Osteoblast (primary cell): ENCODE data around the gene TCERG1L. TPM values are rescaled to one million over a fixed set of nuclear protein-coding genes. Genes with fewer than 3 reads are reported as not detected.
"Not testable (repeated sequence)": the region's sequence is repeated elsewhere in the genome, so short reads cannot be mapped to it uniquely, and the experiment has no call there.

Experiments used
- DNase-seq: peaks from one replicate; pipeline ENCODE4 v3.0.0; 2011; ENCODE audit warnings: low spot score, mixed read lengths; ENCODE audit not compliant: insufficient read length; ENCODE audit errors: missing footprints
- H2AFZ ChIP-seq: 2 replicates; pipeline ENCODE4 v1.6.0; 2011; ENCODE audit warnings: mild to moderate bottlenecking, low read length
- H3K27ac ChIP-seq: 2 replicates; pipeline ENCODE4 v1.5.1; 2011; ENCODE audit warnings: mild to moderate bottlenecking, low read depth, low read length, moderate library complexity
- H3K27me3 ChIP-seq: 2 replicates; pipeline ENCODE4 v1.6.0; 2012; ENCODE audit warnings: mild to moderate bottlenecking, control low read depth, inconsistent platforms, low read length, moderate library complexity; ENCODE audit not compliant: insufficient read depth
- H3K36me3 ChIP-seq: 2 replicates; pipeline ENCODE4 v1.5.1; 2011; ENCODE audit warnings: mild to moderate bottlenecking, low read length, control low read depth, moderate library complexity; ENCODE audit not compliant: insufficient read depth
- H3K4me1 ChIP-seq: 2 replicates; pipeline ENCODE4 v1.5.1; 2011; ENCODE audit warnings: mild to moderate bottlenecking, low read length, control low read depth, moderate library complexity; ENCODE audit not compliant: insufficient read depth
- H3K4me2 ChIP-seq: 2 replicates; pipeline ENCODE4 v1.6.0; 2011; ENCODE audit warnings: mild to moderate bottlenecking, low read length; ENCODE audit not compliant: insufficient read depth
- H3K4me3 ChIP-seq: fragments of 200-600 bp; sonication (generic); 3 replicates; pipeline ENCODE4 v1.5.1; 2012; ENCODE audit warnings: mild to moderate bottlenecking, low read length, inconsistent platforms; ENCODE audit not compliant: insufficient read depth
- H3K79me2 ChIP-seq: 2 replicates; pipeline ENCODE4 v1.6.0; 2012; ENCODE audit warnings: mild to moderate bottlenecking, low read length, control low read depth, inconsistent platforms; ENCODE audit not compliant: insufficient read depth
- H3K9me3 ChIP-seq: 2 replicates; pipeline ENCODE4 v1.5.1; 2011; ENCODE audit warnings: low read depth, low read length, control low read depth
- H4K20me1 ChIP-seq: 2 replicates; pipeline ENCODE4 v1.6.0; 2012; ENCODE audit warnings: mild to moderate bottlenecking, low read length, control low read depth; ENCODE audit not compliant: insufficient read depth
- total RNA-seq: library from RNA; depleted of rRNA; stranded (reverse); fragments of >200 nt; gene quantifications from 2 replicates; pipeline ENCODE4 v1.2.3, GENCODE V29; 2012
- TF ChIP-seq, protein P1 (sequence below): IDR thresholded peaks from 2 replicates; pipeline ENCODE4 v1.5.1; 2011; ENCODE audit warnings: mild to moderate bottlenecking, low read depth, low read length, moderate library complexity; ENCODE audit errors: extremely low read depth

Gene TCERG1L
- total RNA-seq, 1 donor = under 0.01 TPM

DNA sequence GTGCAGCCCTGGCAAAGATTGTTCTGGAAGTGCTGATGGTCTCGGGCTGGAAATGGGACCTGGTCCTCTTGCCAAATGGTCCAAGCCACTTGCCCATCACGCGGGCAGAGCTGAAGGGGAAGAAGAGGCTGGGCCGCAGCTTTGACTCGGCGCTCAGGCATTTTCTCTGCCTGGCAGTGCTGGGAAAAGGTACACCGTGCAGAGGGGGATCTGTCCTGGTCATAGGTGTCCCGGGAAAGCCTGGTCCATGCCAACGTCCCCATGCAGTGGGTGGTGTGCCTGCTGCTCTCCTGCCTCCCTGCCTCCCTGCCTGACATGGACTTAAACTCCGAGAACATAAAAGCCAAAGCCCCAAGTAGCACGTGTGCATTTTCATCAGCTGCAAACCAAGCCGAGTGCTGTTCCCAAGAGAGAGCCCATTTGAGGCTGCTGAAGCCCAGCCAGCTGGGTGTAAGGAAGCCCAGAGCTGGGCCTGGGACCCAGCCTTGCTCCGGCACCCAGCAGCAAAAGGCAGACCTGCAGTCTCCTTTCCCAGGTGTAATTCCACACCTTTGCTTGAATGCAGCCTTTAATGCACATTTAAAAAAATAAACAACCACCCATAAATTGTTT lies 72.7 kb downstream of the TCERG1L start:
- Histone ChIP-seq H3K4me2 (no peak overlapping the region), H4K20me1 (no peaks in the 10 kb centered on the region), H3K9me3 (no peaks in the 10 kb centered on the region), H3K27me3 (no peaks in the 10 kb centered on the region), H3K36me3 (no peaks in the 10 kb centered on the region), H3K4me3 (no peak overlapping the region), H3K27ac (no peak overlapping the region), H3K79me2 (no peaks in the 10 kb centered on the region), H2AFZ (no peak overlapping the region), H3K4me1 (no peaks in the 10 kb centered on the region)
- TF ChIP-seq, protein P1, sequence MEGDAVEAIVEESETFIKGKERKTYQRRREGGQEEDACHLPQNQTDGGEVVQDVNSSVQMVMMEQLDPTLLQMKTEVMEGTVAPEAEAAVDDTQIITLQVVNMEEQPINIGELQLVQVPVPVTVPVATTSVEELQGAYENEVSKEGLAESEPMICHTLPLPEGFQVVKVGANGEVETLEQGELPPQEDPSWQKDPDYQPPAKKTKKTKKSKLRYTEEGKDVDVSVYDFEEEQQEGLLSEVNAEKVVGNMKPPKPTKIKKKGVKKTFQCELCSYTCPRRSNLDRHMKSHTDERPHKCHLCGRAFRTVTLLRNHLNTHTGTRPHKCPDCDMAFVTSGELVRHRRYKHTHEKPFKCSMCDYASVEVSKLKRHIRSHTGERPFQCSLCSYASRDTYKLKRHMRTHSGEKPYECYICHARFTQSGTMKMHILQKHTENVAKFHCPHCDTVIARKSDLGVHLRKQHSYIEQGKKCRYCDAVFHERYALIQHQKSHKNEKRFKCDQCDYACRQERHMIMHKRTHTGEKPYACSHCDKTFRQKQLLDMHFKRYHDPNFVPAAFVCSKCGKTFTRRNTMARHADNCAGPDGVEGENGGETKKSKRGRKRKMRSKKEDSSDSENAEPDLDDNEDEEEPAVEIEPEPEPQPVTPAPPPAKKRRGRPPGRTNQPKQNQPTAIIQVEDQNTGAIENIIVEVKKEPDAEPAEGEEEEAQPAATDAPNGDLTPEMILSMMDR = no peak
- peak; percentile 76 for DNase-seq

DNA sequence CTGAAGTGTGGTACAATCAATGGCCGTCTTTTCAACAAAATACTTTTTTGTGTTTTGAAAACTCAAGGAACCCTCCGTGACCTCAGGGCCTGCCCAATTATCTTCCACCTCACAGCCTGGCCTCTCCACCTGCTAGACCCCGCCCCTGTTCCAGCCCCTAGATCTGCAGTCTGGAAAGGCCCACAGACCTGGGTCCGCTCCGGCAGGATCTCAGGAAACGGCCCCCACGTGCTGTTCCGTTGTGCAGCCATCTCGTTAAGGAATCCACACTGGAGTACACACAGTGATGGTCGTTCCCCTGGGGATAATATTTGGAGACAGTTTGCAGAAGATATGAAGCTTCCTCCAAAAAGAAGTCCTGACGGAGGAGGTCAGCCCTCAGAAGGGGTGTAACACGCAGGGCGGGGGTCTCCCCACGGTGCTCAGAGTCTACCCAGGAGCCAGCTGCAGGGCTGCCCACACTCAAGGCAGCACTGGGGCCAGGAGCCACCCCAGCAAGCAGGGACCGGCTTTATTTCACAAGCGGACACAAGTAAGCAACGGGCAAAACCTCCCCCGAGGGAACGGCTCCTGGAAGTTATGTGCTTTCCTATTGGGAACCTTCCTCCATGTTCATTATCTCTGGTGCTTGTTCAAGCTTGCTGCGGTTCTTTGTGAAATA lies 73.4 kb downstream of the TCERG1L start:
- H3K4me2 ChIP-seq = no peak overlapping the region
- H3K36me3 ChIP-seq = no peaks in the 10 kb centered on the region
- no peak overlapping the region for H3K27ac ChIP-seq
- H2AFZ ChIP-seq = no peak overlapping the region
- no peaks in the 10 kb centered on the region for H3K9me3 ChIP-seq
- TF ChIP-seq, protein P1 = no peak
- no peaks in the 10 kb centered on the region for H3K27me3 ChIP-seq
- H4K20me1 ChIP-seq = no peaks in the 10 kb centered on the region
- H3K4me3 ChIP-seq = no peak overlapping the region
- H3K79me2 ChIP-seq = no peaks in the 10 kb centered on the region
- no peaks in the 10 kb centered on the region for H3K4me1 ChIP-seq
- peak; percentile 79 for DNase-seq

DNA sequence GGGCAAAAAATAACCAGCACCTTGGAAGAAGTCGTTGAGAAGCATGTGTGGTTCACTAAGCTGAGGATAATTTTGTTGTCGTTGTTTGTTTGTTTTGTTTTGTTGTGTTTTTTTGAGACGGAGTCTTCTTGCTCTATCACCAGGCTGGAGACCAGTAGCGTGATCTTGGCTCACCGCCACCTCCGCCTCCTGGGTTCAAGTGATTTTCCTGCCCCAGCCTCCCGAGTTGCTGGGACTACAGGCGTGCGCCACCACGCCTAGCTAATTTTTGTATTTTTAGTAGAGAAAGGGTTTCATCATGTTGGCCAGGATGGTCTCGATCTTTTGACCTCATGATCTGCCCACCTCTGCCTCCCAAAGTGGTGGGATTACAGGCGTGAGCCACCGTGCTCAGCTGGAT lies 76.9 kb downstream of the TCERG1L start:
- not testable (repeated sequence) for H3K4me2 ChIP-seq, H3K79me2 ChIP-seq, DNase-seq, H3K27me3 ChIP-seq, H3K4me3 ChIP-seq, H2AFZ ChIP-seq, H3K9me3 ChIP-seq, H3K36me3 ChIP-seq, H3K4me1 ChIP-seq, H3K27ac ChIP-seq, H4K20me1 ChIP-seq

DNA sequence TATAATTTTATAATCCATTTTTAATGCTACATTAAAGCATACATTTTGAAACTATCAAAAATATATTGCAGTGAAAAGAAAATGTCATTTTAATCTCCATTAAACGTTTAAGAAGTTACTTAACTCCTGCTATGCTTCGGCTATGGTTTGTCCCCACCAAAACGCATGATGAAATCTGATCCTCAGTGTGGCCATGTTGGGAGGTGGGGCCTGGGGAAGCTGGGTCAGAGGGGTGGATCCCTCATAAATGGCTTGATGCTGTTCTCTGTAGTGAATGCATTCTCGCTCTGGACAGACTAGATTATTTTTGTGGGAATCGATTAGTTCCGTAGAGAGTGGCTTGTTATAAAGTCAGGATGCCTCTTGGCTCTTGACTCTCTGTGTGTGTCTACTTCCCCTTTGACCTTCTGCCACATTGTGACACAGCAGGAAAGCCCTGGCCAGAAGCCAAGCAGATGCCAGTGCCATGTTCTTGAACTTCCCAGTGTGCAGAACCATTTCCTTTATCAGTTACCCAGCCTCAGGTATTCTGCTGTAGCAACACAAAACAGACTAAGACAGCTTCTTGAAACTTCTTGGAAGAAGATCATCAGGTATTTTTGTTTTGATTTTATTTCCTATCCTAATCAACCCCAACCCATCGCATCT lies 77.8 kb downstream of the TCERG1L start:
- Histone ChIP-seq H3K4me2 (no peak overlapping the region), H3K79me2 (no peaks in the 10 kb centered on the region), H3K9me3 (no peaks in the 10 kb centered on the region), H3K27me3 (no peaks in the 10 kb centered on the region), H3K27ac (no peak overlapping the region), H3K4me1 (no peaks in the 10 kb centered on the region), H4K20me1 (no peaks in the 10 kb centered on the region), H2AFZ (no peak overlapping the region), H3K36me3 (no peaks in the 10 kb centered on the region), H3K4me3 (no peak overlapping the region)
- DNase-seq = no peak
- TF ChIP-seq, protein P1 = no peak
